ENCODE measurements around the gene TEK.

Gene TEK

DNA sequence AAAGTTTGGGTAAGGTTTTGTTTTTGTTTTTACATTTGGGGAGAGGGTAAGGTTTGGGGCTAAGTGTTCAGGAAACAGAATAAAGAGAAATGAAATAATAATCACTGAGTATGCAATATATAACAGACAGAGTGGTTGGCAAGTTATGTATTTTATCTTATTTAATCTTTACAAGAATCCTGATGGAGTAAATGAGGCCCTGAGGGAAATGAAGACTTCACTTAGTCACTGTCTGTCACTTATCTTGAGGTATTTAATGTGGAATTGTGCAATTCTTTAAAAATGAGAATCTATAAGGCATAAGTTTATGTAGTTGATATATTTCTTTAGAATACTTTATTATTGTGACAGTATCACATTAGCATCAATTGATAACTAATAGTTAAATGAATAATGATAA lies 48.1 kb downstream of the TEK start:
- Histone ChIP-seq H3K36me3 (ENCODE audit: control insufficient read depth, insufficient read depth, low read length) (no peaks in the 10 kb centered on the region), H3K4me1 (ENCODE audit: control insufficient read depth, insufficient read depth, low read length) (no peaks in the 10 kb centered on the region), H3K9me3 (ENCODE audit: control insufficient read depth, insufficient read depth, low read length) (no peaks in the 10 kb centered on the region), H3K27me3 (ENCODE audit: control insufficient read depth, insufficient read depth, low read length) (no peaks in the 10 kb centered on the region), H3K9ac (ENCODE audit: low read depth, low read length) (no peak overlapping the region), H3K4me3 (ENCODE audit: low read depth, low read length) (no peak overlapping the region)

- H3K36me3 ChIP-seq (ENCODE audit: control insufficient read depth, insufficient read depth, low read length), result no peaks in the 10 kb centered on the region
- H3K4me3 ChIP-seq (ENCODE audit: low read depth, low read length), result no peak overlapping the region
- no peaks in the 10 kb centered on the region for H3K27me3 ChIP-seq (ENCODE audit: control insufficient read depth, insufficient read depth, low read length)
- no peak overlapping the region for H3K9ac ChIP-seq (ENCODE audit: low read depth, low read length)
- H3K9me3 ChIP-seq (ENCODE audit: control insufficient read depth, insufficient read depth, low read length), result no peaks in the 10 kb centered on the region
- H3K4me1 ChIP-seq (ENCODE audit: control insufficient read depth, insufficient read depth, low read length), result no peaks in the 10 kb centered on the region
These were observed 48.7 kb downstream of the TEK start for GRCh38 chr9:27157736-27158135.

DNA sequence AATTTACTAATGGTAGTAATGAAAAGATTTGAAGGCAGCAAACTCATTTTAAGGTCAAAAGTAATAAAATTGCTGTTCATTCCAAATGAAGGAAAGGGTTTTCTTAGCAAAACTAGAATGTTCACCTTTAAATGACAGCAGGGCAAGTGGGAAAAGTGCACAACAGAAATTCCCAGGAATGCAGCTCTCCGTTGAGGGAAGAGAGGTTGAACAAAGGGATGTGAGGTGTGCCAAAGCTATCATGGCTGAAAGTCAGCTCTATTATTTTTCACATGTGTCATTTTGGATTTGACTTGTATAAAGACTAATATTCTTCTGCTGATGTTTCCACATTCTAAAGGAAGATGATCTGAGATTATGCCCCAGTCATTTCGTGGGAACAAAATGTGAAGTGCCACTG lies 51.6 kb downstream of the TEK start:
- Histone ChIP-seq H3K27me3 (ENCODE audit: control insufficient read depth, insufficient read depth, low read length) (no peaks in the 10 kb centered on the region), H3K9ac (ENCODE audit: low read depth, low read length) (no peak overlapping the region), H3K4me3 (ENCODE audit: low read depth, low read length) (no peak overlapping the region), H3K4me1 (ENCODE audit: control insufficient read depth, insufficient read depth, low read length) (peaks cover 4% of the 10 kb centered on the region), H3K36me3 (ENCODE audit: control insufficient read depth, insufficient read depth, low read length) (no peaks in the 10 kb centered on the region), H3K9me3 (ENCODE audit: control insufficient read depth, insufficient read depth, low read length) (no peaks in the 10 kb centered on the region)

- Histone ChIP-seq H3K4me1 (ENCODE audit: control insufficient read depth, insufficient read depth, low read length) (peaks cover 4% of the 10 kb centered on the region), H3K4me3 (ENCODE audit: low read depth, low read length) (no peak overlapping the region), H3K9me3 (ENCODE audit: control insufficient read depth, insufficient read depth, low read length) (no peaks in the 10 kb centered on the region), H3K9ac (ENCODE audit: low read depth, low read length) (no peak overlapping the region), H3K36me3 (ENCODE audit: control insufficient read depth, insufficient read depth, low read length) (no peaks in the 10 kb centered on the region), H3K27me3 (ENCODE audit: control insufficient read depth, insufficient read depth, low read length) (no peaks in the 10 kb centered on the region)
These were observed 53.0 kb downstream of the TEK start for GRCh38 chr9:27162045-27162444.

DNA sequence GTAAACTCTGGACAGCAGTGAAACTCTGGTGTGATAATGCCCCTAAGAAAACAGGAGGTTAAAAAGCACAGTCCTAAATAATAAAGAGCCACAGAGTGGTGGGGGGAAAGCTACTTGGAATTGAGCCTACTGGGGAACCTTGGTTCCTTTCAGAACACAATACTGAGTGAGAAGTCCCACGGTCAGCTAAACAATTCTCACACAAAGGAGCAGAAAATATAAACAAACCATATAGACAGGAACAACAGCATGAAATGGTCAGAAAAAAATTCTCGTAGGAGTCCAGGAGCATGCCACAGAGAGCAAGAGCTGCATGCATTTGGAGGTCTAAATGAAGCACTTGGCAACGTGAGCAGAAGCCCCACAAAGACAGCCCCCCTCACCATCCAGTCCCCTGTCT lies 56.0 kb downstream of the TEK start:
- Histone ChIP-seq H3K4me1 (ENCODE audit: control insufficient read depth, insufficient read depth, low read length) (peaks cover 4% of the 10 kb centered on the region), H3K27me3 (ENCODE audit: control insufficient read depth, insufficient read depth, low read length) (no peaks in the 10 kb centered on the region)

DNA sequence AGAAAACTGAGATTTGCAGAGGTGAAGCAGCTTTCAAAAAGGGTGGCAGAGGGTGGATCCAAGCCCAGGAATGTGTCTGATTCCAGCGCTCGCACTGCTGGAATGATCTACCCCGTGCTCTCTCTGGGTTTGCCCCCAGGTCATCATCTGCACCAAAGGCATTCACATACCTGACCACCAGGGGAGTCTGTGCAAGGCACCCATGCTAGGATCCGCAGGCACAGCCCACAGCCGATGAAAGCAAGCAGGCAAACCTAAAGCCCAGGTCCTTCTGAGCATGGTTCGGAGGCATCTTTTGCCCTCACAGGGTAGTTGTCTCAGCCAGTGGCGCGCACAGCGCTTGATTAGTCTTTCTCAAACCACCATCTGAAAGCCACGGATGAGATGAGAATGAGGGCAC lies 56.6 kb downstream of the TEK start:
- Histone ChIP-seq H3K27me3 (ENCODE audit: control insufficient read depth, insufficient read depth, low read length) (no peaks in the 10 kb centered on the region), H3K36me3 (ENCODE audit: control insufficient read depth, insufficient read depth, low read length) (no peaks in the 10 kb centered on the region), H3K9me3 (ENCODE audit: control insufficient read depth, insufficient read depth, low read length) (no peaks in the 10 kb centered on the region), H3K4me3 (ENCODE audit: low read depth, low read length) (no peak overlapping the region), H3K9ac (ENCODE audit: low read depth, low read length) (no peak overlapping the region), H3K4me1 (ENCODE audit: control insufficient read depth, insufficient read depth, low read length) (peaks cover 4% of the 10 kb centered on the region)

More for the DNA sequence above, 56.0 kb downstream of the TEK start:
- Histone ChIP-seq H3K9me3 (ENCODE audit: control insufficient read depth, insufficient read depth, low read length) (no peaks in the 10 kb centered on the region), H3K4me3 (ENCODE audit: low read depth, low read length) (no peak overlapping the region), H3K36me3 (ENCODE audit: control insufficient read depth, insufficient read depth, low read length) (no peaks in the 10 kb centered on the region), H3K9ac (ENCODE audit: low read depth, low read length) (no peak overlapping the region)

- no peak overlapping the region for H3K4me3 ChIP-seq (ENCODE audit: low read depth, low read length)
- H3K27me3 ChIP-seq (ENCODE audit: control insufficient read depth, insufficient read depth, low read length), result no peaks in the 10 kb centered on the region
- no peak overlapping the region for H3K9ac ChIP-seq (ENCODE audit: low read depth, low read length)
- H3K9me3 ChIP-seq (ENCODE audit: control insufficient read depth, insufficient read depth, low read length), result no peaks in the 10 kb centered on the region
- H3K36me3 ChIP-seq (ENCODE audit: control insufficient read depth, insufficient read depth, low read length), result no peaks in the 10 kb centered on the region
- H3K4me1 ChIP-seq (ENCODE audit: control insufficient read depth, insufficient read depth, low read length), result peaks cover 4% of the 10 kb centered on the region
These were observed 59.5 kb downstream of the TEK start for GRCh38 chr9:27168496-27168895.

DNA sequence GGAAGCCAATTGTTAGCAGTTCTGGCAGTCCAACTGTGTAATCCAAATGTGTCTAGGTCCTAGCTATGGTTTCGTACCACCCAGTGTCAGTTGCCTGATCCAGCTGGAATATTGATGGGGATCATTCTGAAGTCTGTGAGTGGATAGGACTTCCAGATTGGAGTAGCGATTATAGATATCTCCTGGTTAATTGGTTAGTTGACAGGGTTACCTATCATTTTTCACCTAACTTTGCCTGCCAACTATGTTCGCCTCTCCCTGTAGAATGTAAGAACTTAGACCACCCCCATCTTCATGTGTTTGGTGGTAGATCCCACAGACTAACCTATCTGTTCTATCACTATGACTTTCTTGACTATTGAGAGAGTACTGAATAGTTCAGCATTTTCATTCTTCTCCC lies 59.9 kb downstream of the TEK start:
- no peaks in the 10 kb centered on the region for H3K36me3 ChIP-seq (ENCODE audit: control insufficient read depth, insufficient read depth, low read length)
- no peak overlapping the region for H3K9ac ChIP-seq (ENCODE audit: low read depth, low read length)
- no peak overlapping the region for H3K4me3 ChIP-seq (ENCODE audit: low read depth, low read length)
- peaks cover 4% of the 10 kb centered on the region for H3K4me1 ChIP-seq (ENCODE audit: control insufficient read depth, insufficient read depth, low read length)
- no peaks in the 10 kb centered on the region for H3K9me3 ChIP-seq (ENCODE audit: control insufficient read depth, insufficient read depth, low read length)
- H3K27me3 ChIP-seq (ENCODE audit: control insufficient read depth, insufficient read depth, low read length), result no peaks in the 10 kb centered on the region

- H3K36me3 ChIP-seq (ENCODE audit: control insufficient read depth, insufficient read depth, low read length), result no peaks in the 10 kb centered on the region
- H3K9me3 ChIP-seq (ENCODE audit: control insufficient read depth, insufficient read depth, low read length), result no peaks in the 10 kb centered on the region
- no peaks in the 10 kb centered on the region for H3K27me3 ChIP-seq (ENCODE audit: control insufficient read depth, insufficient read depth, low read length)
- H3K9ac ChIP-seq (ENCODE audit: low read depth, low read length), result no peak overlapping the region
- H3K4me3 ChIP-seq (ENCODE audit: low read depth, low read length), result no peak overlapping the region
- no peaks in the 10 kb centered on the region for H3K4me1 ChIP-seq (ENCODE audit: control insufficient read depth, insufficient read depth, low read length)
These were observed 67.9 kb downstream of the TEK start for GRCh38 chr9:27176971-27177370.

- H3K9ac ChIP-seq (ENCODE audit: low read depth, low read length), result no peak overlapping the region
- H3K9me3 ChIP-seq (ENCODE audit: control insufficient read depth, insufficient read depth, low read length), result no peaks in the 10 kb centered on the region
- no peaks in the 10 kb centered on the region for H3K36me3 ChIP-seq (ENCODE audit: control insufficient read depth, insufficient read depth, low read length)
- no peak overlapping the region for H3K4me3 ChIP-seq (ENCODE audit: low read depth, low read length)
- no peaks in the 10 kb centered on the region for H3K27me3 ChIP-seq (ENCODE audit: control insufficient read depth, insufficient read depth, low read length)
- no peaks in the 10 kb centered on the region for H3K4me1 ChIP-seq (ENCODE audit: control insufficient read depth, insufficient read depth, low read length)
These were observed 70.3 kb downstream of the TEK start for GRCh38 chr9:27179245-27179865.

DNA sequence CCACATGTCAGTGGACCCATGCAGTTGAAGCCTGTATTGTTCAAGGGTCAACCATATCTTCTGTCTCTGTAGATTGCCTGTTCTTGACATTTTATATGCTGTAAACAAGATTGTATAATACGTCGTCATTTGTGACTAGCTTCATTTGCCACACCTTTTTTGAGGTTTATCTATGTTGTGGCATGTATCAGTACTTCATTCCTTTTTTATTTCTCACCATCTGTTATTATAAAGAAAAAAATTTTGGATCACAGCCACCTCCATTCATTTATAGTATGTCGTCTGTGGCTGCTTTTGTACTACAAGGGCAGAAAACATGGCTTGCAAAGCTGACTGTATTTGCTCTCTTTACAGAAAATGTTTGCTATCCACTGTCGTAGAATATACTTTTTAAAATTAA lies 72.4 kb downstream of the TEK start:
- Histone ChIP-seq H3K9me3 (ENCODE audit: control insufficient read depth, insufficient read depth, low read length) (no peaks in the 10 kb centered on the region), H3K27me3 (ENCODE audit: control insufficient read depth, insufficient read depth, low read length) (no peaks in the 10 kb centered on the region), H3K36me3 (ENCODE audit: control insufficient read depth, insufficient read depth, low read length) (no peaks in the 10 kb centered on the region), H3K9ac (ENCODE audit: low read depth, low read length) (no peak overlapping the region), H3K4me1 (ENCODE audit: control insufficient read depth, insufficient read depth, low read length) (no peaks in the 10 kb centered on the region), H3K4me3 (ENCODE audit: low read depth, low read length) (no peak overlapping the region)

GRCh38 chr9:27182421-27182820 lies 73.4 kb downstream of the TEK start:
- Histone ChIP-seq H3K9me3 (ENCODE audit: control insufficient read depth, insufficient read depth, low read length) (no peaks in the 10 kb centered on the region), H3K27me3 (ENCODE audit: control insufficient read depth, insufficient read depth, low read length) (no peaks in the 10 kb centered on the region), H3K9ac (ENCODE audit: low read depth, low read length) (no peak overlapping the region), H3K36me3 (ENCODE audit: control insufficient read depth, insufficient read depth, low read length) (no peaks in the 10 kb centered on the region), H3K4me3 (ENCODE audit: low read depth, low read length) (no peak overlapping the region), H3K4me1 (ENCODE audit: control insufficient read depth, insufficient read depth, low read length) (no peaks in the 10 kb centered on the region)
